HCT116 (cell line): ENCODE measurements around the gene RGS17. TPM values are rescaled to one million over a fixed set of nuclear protein-coding genes. Genes with fewer than 3 reads are reported as not detected.

Source experiments
- ATAC-seq: fragments of 200-7000 bp; cut with Tn5 transposase; 2 replicates; pipeline ENCODE4 v1.9.1; 2020; ENCODE audit warnings: mild to moderate bottlenecking, moderate library complexity
- BruUV-seq: library from RNA; stranded (reverse); fragments of 400-500 nt; replicated peaks from 2 replicates; lab custom pipeline; 2021; lab: Mats Ljungman, UMichigan
- CTCF ChIA-PET: fragments of 300-600 bp; sonication (Branson Sonifier 250); formaldehyde crosslinking; loops from one replicate; lab custom pipeline; 2021; ENCODE audit warnings: antibody characterized with exemption; lab: Charles Lee
- POLR2A ChIA-PET: fragments of 300-600, 350-600 bp; sonication (Branson Sonifier 250); formaldehyde crosslinking; loops from one replicate; lab custom pipeline; 2021; ENCODE audit warnings: antibody characterized with exemption; lab: Charles Lee
- RAD21 ChIA-PET, 2 experiments: fragments of 300-600 bp; sonication (Branson Sonifier 250); formaldehyde crosslinking; loops; one replicate each; lab custom pipeline; 2023; ENCODE audit warnings: low total read pairs in 2 of 2; ENCODE audit not compliant: uncharacterized antibody in 2 of 2, unreplicated experiment in 2 of 2, low non-redundant PET in 1 of 2; lab: Charles Lee
- DNase-seq: peaks from one replicate; pipeline ENCODE4 v3.0.0-alpha.2; 2010; ENCODE audit warnings: low read depth, low spot score
- H2AFZ ChIP-seq: fragments of 200-600 bp; shearing (Covaris generic), sonication (generic); 2 replicates; pipeline ENCODE4 v1.6.1; 2017; ENCODE audit warnings: low read depth, mixed run types, mixed read lengths, antibody characterized with exemption, low read length; ENCODE audit not compliant: poor library complexity, severe bottlenecking
- H3K27ac ChIP-seq: 2 replicates; pipeline ENCODE4 v1.5.1; 2012; ENCODE audit warnings: low read depth, low read length
- H3K27me3 ChIP-seq: fragments of 200-600 bp; sonication (generic); 2 replicates; pipeline ENCODE4 v1.6.1; 2016; ENCODE audit warnings: mixed run types, low read length, mixed read lengths; ENCODE audit not compliant: insufficient read depth
- H3K36me3 ChIP-seq, 2 experiments: fragments of 200-500 bp in 1 of 2; fragments of 200-600 bp in 1 of 2; sonication (Bioruptor generic) in 1 of 2; sonication (generic) in 1 of 2; 2 replicates each; pipeline versions ENCODE4 v1.5.1 to v1.6.1; 2014 to 2016; ENCODE audit warnings: low read length in 2 of 2, inconsistent platforms in 1 of 2, mixed read lengths in 1 of 2, mixed run types in 1 of 2; ENCODE audit not compliant: insufficient read depth in 2 of 2, control insufficient read depth in 1 of 2
- H3K4me1 ChIP-seq, 2 experiments: fragments of 200-600 bp in 1 of 2; sonication (generic) in 1 of 2; 2 replicates each; pipeline versions ENCODE4 v1.5.1 to v1.6.1; 2012 to 2017; ENCODE audit warnings: low read length in 2 of 2, inconsistent platforms in 1 of 2, mild to moderate bottlenecking in 1 of 2, mixed read lengths in 1 of 2, mixed run types in 1 of 2, moderate library complexity in 1 of 2; ENCODE audit not compliant: insufficient read depth in 2 of 2, control insufficient read depth in 1 of 2
- H3K4me2 ChIP-seq: fragments of 200-600 bp; sonication (generic); 2 replicates; pipeline ENCODE4 v1.6.1; 2017; ENCODE audit warnings: mixed run types, low read length, mixed read lengths
- H3K4me3 ChIP-seq, 2 experiments: fragments of 200-600 bp in 1 of 2; sonication (generic) in 1 of 2; replicated peaks in 1 of 2; 2 replicates each; pipeline ENCODE4 v1.5.1; 2011 to 2016; ENCODE audit warnings: low read length in 2 of 2, control low read depth in 1 of 2, low read depth in 1 of 2, mild to moderate bottlenecking in 1 of 2, mixed read lengths in 1 of 2, mixed run types in 1 of 2
- H3K79me2 ChIP-seq: fragments of 200-600 bp; sonication (generic); 2 replicates; pipeline ENCODE4 v1.6.1; 2017; ENCODE audit warnings: mild to moderate bottlenecking, mixed run types, low read length, moderate library complexity, mixed read lengths; ENCODE audit not compliant: insufficient read depth
- H3K9ac ChIP-seq: fragments of 200-600 bp; sonication (generic); 2 replicates; pipeline ENCODE4 v1.6.1; 2016; ENCODE audit warnings: low read length, mixed read lengths
- H3K9me2 ChIP-seq: fragments of 200-600 bp; sonication (generic), shearing (Covaris generic); 2 replicates; pipeline ENCODE4 v1.6.1; 2017; ENCODE audit warnings: mixed run types, mild to moderate bottlenecking, moderate library complexity; ENCODE audit not compliant: insufficient read depth
- H3K9me3 ChIP-seq, 2 experiments: fragments of 200-500 bp in 1 of 2; fragments of 200-600 bp in 1 of 2; sonication (Bioruptor generic) in 1 of 2; sonication (generic) in 1 of 2; 2 replicates each; pipeline ENCODE4 v1.6.1; 2014 to 2017; ENCODE audit warnings: low read length in 2 of 2, mixed read lengths in 2 of 2, inconsistent platforms in 1 of 2, low read depth in 1 of 2, mild to moderate bottlenecking in 1 of 2, mixed run types in 1 of 2, moderate library complexity in 1 of 2; ENCODE audit not compliant: control insufficient read depth in 1 of 2, insufficient read depth in 1 of 2
- H4K20me1 ChIP-seq: fragments of 200-600 bp; sonication (generic), shearing (Covaris generic); 2 replicates; pipeline ENCODE4 v1.6.1; 2017; ENCODE audit warnings: mixed run types, mild to moderate bottlenecking, moderate library complexity; ENCODE audit not compliant: insufficient read depth
- CBX3 ChIP-seq: IDR thresholded peaks from 2 replicates; pipeline ENCODE4 v1.6.1; 2012; ENCODE audit warnings: low read depth
- CTCF ChIP-seq, 3 experiments: fragments of 200-600 bp in 1 of 3; sonication (generic) in 1 of 3; IDR thresholded peaks in 2 of 3; conservative IDR thresholded peaks in 1 of 3; 2 replicates each; pipeline ENCODE4 v1.5.1; 2012 to 2017; ENCODE audit warnings: low read depth in 2 of 3, low read length in 2 of 3, antibody characterized with exemption in 1 of 3, borderline replicate concordance in 1 of 3, control low read depth in 1 of 3, mild to moderate bottlenecking in 1 of 3, mixed read lengths in 1 of 3, mixed run types in 1 of 3, moderate library complexity in 1 of 3; ENCODE audit not compliant: insufficient read depth in 1 of 3
- ELF1 ChIP-seq: IDR thresholded peaks from 2 replicates; pipeline ENCODE4 v1.6.1; 2012; ENCODE audit warnings: low read depth, borderline replicate concordance
- EZH2 ChIP-seq: fragments of 200-600 bp; sonication (generic); IDR thresholded peaks from 2 replicates; pipeline ENCODE4 v1.6.1; 2017; ENCODE audit warnings: antibody characterized with exemption, mixed run types
- EZH2phosphoT487 ChIP-seq: fragments of 200-600 bp; IDR thresholded peaks from 2 replicates; pipeline ENCODE4 v1.6.1; 2018; ENCODE audit warnings: antibody characterized with exemption, borderline replicate concordance
- FOSL1 ChIP-seq: IDR thresholded peaks from 2 replicates; pipeline ENCODE4 v1.6.1; 2012; ENCODE audit warnings: low read depth
- POLR2A ChIP-seq: IDR thresholded peaks from 2 replicates; pipeline ENCODE4 v1.7.0; 2011; ENCODE audit warnings: borderline replicate concordance; ENCODE audit not compliant: insufficient read depth, insufficient read length; ENCODE audit errors: extremely low read depth
- RAD21 ChIP-seq: IDR thresholded peaks from 2 replicates; pipeline ENCODE4 v1.6.1; 2012; ENCODE audit warnings: low read depth, mild to moderate bottlenecking
- REST ChIP-seq: IDR thresholded peaks from 2 replicates; pipeline ENCODE4 v1.6.1; 2012; ENCODE audit warnings: low read depth
- SIN3A ChIP-seq: IDR thresholded peaks from 2 replicates; pipeline ENCODE4 v1.6.1; 2012; ENCODE audit warnings: low read depth
- SP1 ChIP-seq: IDR thresholded peaks from 2 replicates; pipeline ENCODE4 v1.6.1; 2012; ENCODE audit warnings: low read depth
- SRF ChIP-seq: IDR thresholded peaks from 2 replicates; pipeline ENCODE4 v1.6.1; 2012; ENCODE audit warnings: low read depth
- TCF7L2 ChIP-seq: IDR thresholded peaks from 2 replicates; pipeline ENCODE4 v1.7.0; 2011; ENCODE audit warnings: borderline replicate concordance, inconsistent platforms; ENCODE audit not compliant: insufficient read depth, insufficient read length; ENCODE audit errors: extremely low read depth
- YY1 ChIP-seq: IDR thresholded peaks from 2 replicates; pipeline ENCODE4 v1.6.1; 2011; ENCODE audit warnings: low read length, low read depth, moderate library complexity, mild to moderate bottlenecking; ENCODE audit not compliant: insufficient replicate concordance; ENCODE audit errors: extremely low read depth
- ZBTB33 ChIP-seq: IDR thresholded peaks from 2 replicates; pipeline ENCODE4 v1.6.1; 2011; ENCODE audit warnings: mild to moderate bottlenecking, low read length, moderate library complexity; ENCODE audit not compliant: insufficient replicate concordance; ENCODE audit errors: extremely low read depth
- ZFX ChIP-seq: fragments of 450-650 bp; IDR thresholded peaks from 2 replicates; pipeline ENCODE4 v1.6.1; 2017
- intact Hi-C: fragments of 100-400 bp; cut with micrococcal nuclease; formaldehyde crosslinking; loops from 2 replicates; pipeline ENCODE4 v1.10.0; 2022
- total RNA-seq: library from RNA; stranded (reverse); gene quantifications from one replicate; pipeline ENCODE4 v1.2.1, GENCODE V29; 2021; ENCODE audit not compliant: unreplicated experiment

The RGS17 gene
- total RNA-seq, 1 experiment from 2014 or later, result 3.9 TPM

GRCh38 chr6:153101461-153101860, 29.6 kb downstream of the RGS17 start:
- CTCF ChIA-PET, result no interaction called here
- intact Hi-C loops, result no loop called here
- no peak overlapping the region for H3K27ac ChIP-seq
- no peak for ATAC-seq
- H2AFZ ChIP-seq, result no peak overlapping the region
- no peaks in the 10 kb centered on the region for H3K9me2 ChIP-seq
- DNase-seq, result no peak
- TF ChIP-seq EZH2phosphoT487 (no peak), SP1 (no peak), CBX3 (no peak), SIN3A (no peak), POLR2A (no peak), YY1 (no peak), RAD21 (no peak), FOSL1 (no peak), ZBTB33 (no peak), REST (no peak), TCF7L2 (no peak), SRF (no peak), ELF1 (no peak), CTCF (IDR thresholded peaks at IDR 0.05 in 2 of 3, conservative IDR thresholded peaks at IDR 0.05 in 1 of 3; ENCODE audit: borderline replicate concordance in 1 of 3, insufficient read depth in 1 of 3, low read depth in 2 of 3, low read length in 2 of 3) (no peak), EZH2 (no peak), ZFX (no peak)
- H3K4me3 ChIP-seq, result no peak overlapping the region
- no peak overlapping the region for H3K9ac ChIP-seq
- H3K9me3 ChIP-seq, result no peaks in the 10 kb centered on the region
- H3K4me2 ChIP-seq, result no peak overlapping the region
- POLR2A ChIA-PET, result no interaction called here
- no TSS peak for BruUV-seq
- H3K79me2 ChIP-seq, result no peaks in the 10 kb centered on the region
- no peaks in the 10 kb centered on the region for H3K36me3 ChIP-seq
- RAD21 ChIA-PET, result no interaction called here
- H4K20me1 ChIP-seq, result no peaks in the 10 kb centered on the region
- no peaks in the 10 kb centered on the region for H3K4me1 ChIP-seq
- no peaks in the 10 kb centered on the region for H3K27me3 ChIP-seq
